Tibial artery (tissue), 4 donors: ENCODE data around the gene RRAD.
"Not testable (repeated sequence)": the region's sequence is repeated elsewhere in the genome, so short reads cannot be mapped to it uniquely, and the experiment has no call there.

Experiments
- DNase-seq, 2 donors: peaks; one replicate each; pipeline ENCODE4 v3.0.0-alpha.2; 2019
- H3K27ac ChIP-seq, 2 donors: fragments of 200-600 bp; sonication (generic) in 1 of 2; 1 replicate in 1 of 2; 2 replicates in 1 of 2; pipeline ENCODE4 v1.5.1; 2018 to 2019; ENCODE audit warnings: mild to moderate bottlenecking in 1 of 2
- H3K27me3 ChIP-seq, 2 donors: fragments of 200-600 bp; sonication (generic) in 1 of 2; one replicate each; pipeline versions ENCODE4 v1.5.1 to v1.6.0; 2016 to 2019
- H3K36me3 ChIP-seq, 3 donors: fragments of 200-600 bp; sonication (generic) in 2 of 3; one replicate each; pipeline ENCODE4 v1.5.1; 2016 to 2019; ENCODE audit warnings: mild to moderate bottlenecking in 2 of 3
- H3K4me1 ChIP-seq, 4 donors: fragments of 200-600 bp; sonication (generic) in 2 of 4; 1 replicate in 3 of 4; 2 replicates in 1 of 4; pipeline ENCODE4 v1.5.1; 2016 to 2019
- H3K4me3 ChIP-seq, 2 donors: fragments of 200-600 bp; sonication (generic) in 1 of 2; 1 replicate in 1 of 2; 2 replicates in 1 of 2; pipeline ENCODE4 v1.5.1; 2018 to 2019; ENCODE audit warnings: mild to moderate bottlenecking in 2 of 2
- H3K9me3 ChIP-seq, 3 donors: fragments of 200-600 bp; sonication (generic) in 1 of 3; one replicate each; pipeline ENCODE4 v1.5.1; 2016 to 2019
- intact Hi-C: fragments of 100-400 bp; cut with DNase I; formaldehyde crosslinking; loops from one replicate; pipeline ENCODE4 v1.15.0; 2023; ENCODE audit warnings: low total_unique reads
- TF ChIP-seq, protein P1 (sequence below), 2 experiments: fragments of 200-600 bp in 1 of 2; fragments of 450-650 bp in 1 of 2; IDR thresholded peaks; one replicate each; pipeline ENCODE4 v1.5.1; 2017 to 2019; ENCODE audit warnings: antibody characterized with exemption in 2 of 2, mild to moderate bottlenecking in 1 of 2, moderate library complexity in 1 of 2

RRAD gene

DNA sequence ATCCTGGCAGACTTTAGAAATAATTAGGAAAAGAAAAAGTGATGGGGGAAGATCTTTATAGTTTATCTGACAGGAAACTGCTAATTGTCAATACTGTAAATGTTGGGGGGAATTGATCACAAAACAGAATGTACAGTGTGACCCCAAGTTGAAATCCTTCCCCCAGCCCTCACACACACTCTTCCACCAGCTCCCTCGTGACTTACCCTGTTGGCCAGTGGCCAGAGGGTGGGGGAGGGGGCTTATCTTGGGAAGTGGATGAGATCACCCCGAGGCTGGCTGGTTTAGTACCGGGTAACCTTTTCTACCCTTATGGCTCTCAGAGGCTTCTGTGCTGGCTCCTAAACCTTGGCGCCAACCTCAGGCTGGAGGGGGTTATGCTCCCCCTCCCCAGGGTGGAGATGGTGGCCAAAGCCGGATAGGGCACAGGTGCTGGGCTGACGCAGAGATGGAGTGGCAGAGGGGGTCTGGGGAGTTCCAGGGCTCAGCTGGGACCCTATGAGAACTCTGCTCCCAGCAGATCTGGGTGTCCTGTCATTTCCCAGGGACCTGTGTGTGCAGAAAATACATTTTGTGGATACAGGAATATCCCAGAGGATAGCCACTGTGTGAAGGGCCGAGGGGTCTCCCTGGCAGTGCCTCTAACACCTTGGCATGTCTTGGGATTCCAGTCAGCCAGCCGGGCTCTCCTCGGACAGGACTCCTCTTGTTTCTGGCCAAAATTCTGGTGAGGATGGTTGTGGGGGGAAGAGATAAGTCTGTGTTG, 25.2 kb downstream of the RRAD start:
- no peaks in the 10 kb centered on the region for H3K36me3 ChIP-seq
- peak overlapping the region; percentile 86 to 91 for H3K27ac ChIP-seq
- TF ChIP-seq, protein P1, sequence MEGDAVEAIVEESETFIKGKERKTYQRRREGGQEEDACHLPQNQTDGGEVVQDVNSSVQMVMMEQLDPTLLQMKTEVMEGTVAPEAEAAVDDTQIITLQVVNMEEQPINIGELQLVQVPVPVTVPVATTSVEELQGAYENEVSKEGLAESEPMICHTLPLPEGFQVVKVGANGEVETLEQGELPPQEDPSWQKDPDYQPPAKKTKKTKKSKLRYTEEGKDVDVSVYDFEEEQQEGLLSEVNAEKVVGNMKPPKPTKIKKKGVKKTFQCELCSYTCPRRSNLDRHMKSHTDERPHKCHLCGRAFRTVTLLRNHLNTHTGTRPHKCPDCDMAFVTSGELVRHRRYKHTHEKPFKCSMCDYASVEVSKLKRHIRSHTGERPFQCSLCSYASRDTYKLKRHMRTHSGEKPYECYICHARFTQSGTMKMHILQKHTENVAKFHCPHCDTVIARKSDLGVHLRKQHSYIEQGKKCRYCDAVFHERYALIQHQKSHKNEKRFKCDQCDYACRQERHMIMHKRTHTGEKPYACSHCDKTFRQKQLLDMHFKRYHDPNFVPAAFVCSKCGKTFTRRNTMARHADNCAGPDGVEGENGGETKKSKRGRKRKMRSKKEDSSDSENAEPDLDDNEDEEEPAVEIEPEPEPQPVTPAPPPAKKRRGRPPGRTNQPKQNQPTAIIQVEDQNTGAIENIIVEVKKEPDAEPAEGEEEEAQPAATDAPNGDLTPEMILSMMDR (IDR thresholded peaks at IDR 0.05) = peak in 1 of 2 experiments; percentile 3
- H3K4me1 ChIP-seq = peaks cover 23 to 99% (median 88%) of the 10 kb centered on the region in 4 donors
- H3K4me3 ChIP-seq = no peak overlapping the region
- peak; percentile 86 to 93 for DNase-seq
- no peaks in the 10 kb centered on the region for H3K9me3 ChIP-seq
- intact Hi-C loops = no loop called here
- H3K27me3 ChIP-seq = no peaks in the 10 kb centered on the region

DNA sequence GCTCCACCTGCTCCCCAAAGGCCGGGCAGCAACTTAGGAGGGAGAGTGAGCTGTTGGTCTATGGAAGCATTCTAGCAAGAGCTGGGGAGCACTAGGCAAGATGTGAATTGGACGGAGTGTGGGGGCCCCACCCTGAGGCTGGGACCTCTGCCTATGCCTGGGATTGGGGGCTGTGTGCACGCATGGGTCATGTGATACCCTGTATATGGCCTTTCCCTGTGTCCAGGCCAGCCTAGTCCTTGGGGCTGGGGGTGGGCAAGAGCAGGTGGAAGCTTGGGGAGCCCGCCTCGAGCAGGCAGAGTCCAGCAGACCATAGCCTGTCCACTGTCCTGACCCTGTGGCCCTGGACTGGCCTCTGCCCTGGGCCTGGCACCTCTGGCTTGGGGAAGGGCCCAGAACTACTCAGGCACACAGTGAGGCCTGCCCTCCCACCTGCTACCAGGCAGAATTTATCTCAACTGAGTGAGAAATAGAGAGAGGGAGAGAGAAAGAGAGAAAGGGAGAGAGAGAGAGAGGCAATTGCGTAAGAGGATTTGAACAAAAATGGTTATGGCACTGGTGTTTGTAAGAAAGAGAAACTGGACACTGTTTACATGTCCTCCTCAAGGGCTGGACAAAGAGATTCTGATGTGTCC, 25.9 kb downstream of the RRAD start:
- Histone ChIP-seq H3K27me3 (no peaks in the 10 kb centered on the region), H3K4me1 (peaks cover 20 to 94% (median 81%) of the 10 kb centered on the region in 4 donors), H3K4me3 (no peak overlapping the region), H3K27ac (peak overlapping the region; percentile 86 to 91), H3K36me3 (no peaks in the 10 kb centered on the region), H3K9me3 (no peaks in the 10 kb centered on the region)
- TF ChIP-seq, protein P1 (IDR thresholded peaks at IDR 0.05) = peak in 1 of 2 experiments; percentile 27
- intact Hi-C loops = no loop called here
- DNase-seq = no peak

DNA sequence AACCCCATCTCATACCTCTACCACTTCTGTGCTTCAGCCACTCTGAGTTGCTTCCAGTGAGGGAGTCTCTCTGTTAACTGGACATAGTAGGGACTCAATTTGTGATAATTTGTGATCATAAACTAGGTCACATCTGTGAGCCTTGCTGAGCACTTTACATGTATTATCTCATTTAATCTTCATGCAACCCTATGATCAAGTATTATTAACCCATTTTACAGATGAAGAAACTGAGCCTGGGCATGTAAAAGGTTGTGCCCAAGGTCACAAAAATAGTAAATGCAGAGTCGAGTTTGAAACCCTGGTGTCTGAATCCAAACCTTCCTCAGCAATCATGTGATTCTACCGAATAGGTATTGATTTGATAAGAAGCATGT, 26.4 kb downstream of the RRAD start:
- no peak overlapping the region for H3K4me3 ChIP-seq
- H3K9me3 ChIP-seq = no peaks in the 10 kb centered on the region
- intact Hi-C loops = no loop called here
- peak overlapping the region; percentile 86 to 91 for H3K27ac ChIP-seq
- no peaks in the 10 kb centered on the region for H3K27me3 ChIP-seq
- peaks cover 20 to 89% (median 76%) of the 10 kb centered on the region in 4 donors for H3K4me1 ChIP-seq
- TF ChIP-seq, protein P1 (IDR thresholded peaks at IDR 0.05) = no peak
- H3K36me3 ChIP-seq = no peaks in the 10 kb centered on the region
- DNase-seq = no peak

DNA sequence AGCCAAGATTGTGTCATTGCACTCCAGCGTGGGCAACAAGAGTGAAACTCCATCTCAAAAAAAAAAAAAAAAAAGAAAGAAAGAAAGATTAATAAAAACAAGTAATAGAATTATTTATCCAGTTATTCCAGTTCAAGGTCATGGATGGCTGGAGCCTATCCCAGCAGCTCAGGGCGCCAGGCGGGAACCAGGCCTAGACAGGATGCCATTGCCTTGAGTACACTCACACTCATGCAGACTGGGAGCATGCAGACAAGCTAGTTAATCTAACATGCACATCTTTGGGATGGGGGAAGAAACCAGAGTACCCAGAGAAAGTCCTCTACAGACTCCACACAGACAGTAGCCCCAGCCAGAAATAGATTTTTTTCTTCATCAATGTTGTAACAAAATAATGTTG, 27.1 kb downstream of the RRAD start:
- TF ChIP-seq, protein P1 (IDR thresholded peaks at IDR 0.05) = no peak
- H3K9me3 ChIP-seq = no peaks in the 10 kb centered on the region
- peak; percentile 79 to 95 for DNase-seq
- intact Hi-C loops = no loop called here
- peak overlapping the region; percentile 86 to 91 for H3K27ac ChIP-seq
- no peaks in the 10 kb centered on the region for H3K27me3 ChIP-seq
- peaks cover 20 to 82% (median 69%) of the 10 kb centered on the region in 4 donors for H3K4me1 ChIP-seq
- no peak overlapping the region for H3K4me3 ChIP-seq
- no peaks in the 10 kb centered on the region for H3K36me3 ChIP-seq

DNA sequence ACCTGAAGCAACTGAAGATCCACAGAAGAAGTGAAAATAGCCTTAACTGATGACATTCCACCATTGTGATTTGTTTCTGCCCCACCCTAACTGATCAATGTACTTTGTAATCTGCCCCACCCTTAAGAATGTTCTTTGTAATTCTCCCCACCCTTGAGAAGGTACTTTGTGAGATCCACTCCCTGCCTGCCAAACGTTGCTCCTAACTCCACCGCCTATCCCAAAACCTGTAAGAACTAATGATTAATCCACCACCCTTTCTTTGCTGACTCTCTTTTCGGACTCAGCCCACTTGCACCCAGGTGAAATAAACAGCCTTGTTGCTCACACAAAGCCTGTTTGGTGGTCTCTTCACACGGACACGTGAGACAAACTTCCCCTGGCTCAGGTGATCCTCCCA, 28.7 kb downstream of the RRAD start:
- H3K36me3 ChIP-seq, DNase-seq, intact Hi-C loops, H3K4me3 ChIP-seq, H3K9me3 ChIP-seq, H3K27me3 ChIP-seq: not testable (repeated sequence)
- Histone ChIP-seq H3K27ac (peak overlapping the region; percentile 86 to 91), H3K4me1 (peaks cover 20 to 67% (median 54%) of the 10 kb centered on the region in 4 donors)

DNA sequence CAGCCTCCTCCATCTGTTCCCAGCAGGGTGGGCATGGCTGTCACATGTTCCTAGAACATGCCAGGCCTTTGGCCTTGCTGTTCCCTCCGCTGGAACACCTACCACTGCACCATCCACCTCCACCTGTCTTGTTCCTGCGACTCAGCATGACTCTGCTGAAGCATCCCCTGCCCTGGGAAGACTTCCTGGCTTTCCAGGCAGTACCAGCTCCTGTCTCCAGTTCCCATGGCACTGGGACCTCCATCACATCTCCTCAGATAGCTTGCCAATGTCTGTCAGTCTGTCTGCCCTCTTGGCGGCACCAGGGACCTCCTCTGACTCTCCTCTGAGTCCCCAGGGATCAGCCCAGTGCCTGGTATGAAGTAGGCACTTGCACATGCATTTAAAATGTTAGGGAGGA, 29.3 kb downstream of the RRAD start:
- intact Hi-C loops = loop anchor here (2.0 kb wide), 1 partner anchor 39 kb away; the partner anchor contains the start of genes CES2 and CIAO2B

More for the DNA sequence above, 29.3 kb downstream of the RRAD start:
- Histone ChIP-seq H3K27me3 (no peaks in the 10 kb centered on the region), H3K4me3 (no peak overlapping the region), H3K27ac (peak overlapping the region; percentile 86 to 91), H3K36me3 (no peaks in the 10 kb centered on the region), H3K9me3 (no peaks in the 10 kb centered on the region), H3K4me1 (peaks cover 18 to 60% (median 48%) of the 10 kb centered on the region in 4 donors)
- TF ChIP-seq, protein P1 (IDR thresholded peaks at IDR 0.05) = no peak
- DNase-seq = no peak
